ENCODE measurements around the gene FAM114A2. TPM values are rescaled to one million over a fixed set of nuclear protein-coding genes. Genes with fewer than 3 reads are reported as not detected.

Gene FAM114A2
- total and polyA plus RNA-seq, 4 donors: 5.4 to 18.3 (median 11.6) TPM

DNA sequence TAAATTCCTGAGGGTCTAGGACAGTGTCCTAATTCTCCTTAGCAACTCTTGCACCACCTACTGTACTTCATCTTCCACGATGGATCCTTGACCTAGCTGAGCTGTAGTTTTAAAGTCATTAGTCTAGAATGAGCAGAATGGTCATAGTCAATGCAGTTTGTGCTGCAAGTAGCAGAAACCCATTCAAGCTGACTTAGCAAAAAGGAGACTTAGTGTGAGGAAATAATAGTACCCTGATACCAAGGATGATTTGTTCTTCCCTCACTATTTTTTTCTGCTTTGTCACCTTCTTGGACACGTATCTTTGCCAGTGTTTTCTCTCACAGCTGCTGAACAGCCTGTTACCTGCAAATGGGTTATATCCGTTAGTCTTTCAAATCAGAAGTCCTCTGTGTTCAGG lies 5.4 kb upstream of the FAM114A2 start:
- 85% methylated on average over 3 of the region's 3 CpGs for WGBS

More for the DNA sequence above, 5.4 kb upstream of the FAM114A2 start:
- DNase-seq (ENCODE audit: low spot score): no peak
- Histone ChIP-seq H3K36me3 (ENCODE audit: control insufficient read depth in 4 of 4, insufficient read depth in 3 of 4, low read depth in 1 of 4, low read length in 3 of 4) (no peaks in the 10 kb centered on the region), H3K4me1 (ENCODE audit: control insufficient read depth in 4 of 4, insufficient read depth in 4 of 4, low read length in 3 of 4) (peaks cover 0 to 9% (median 7%) of the 10 kb centered on the region in 4 donors), H3K27me3 (ENCODE audit: control insufficient read depth in 4 of 4, insufficient read depth in 4 of 4, low read length in 3 of 4) (no peaks in the 10 kb centered on the region), H3K4me3 (ENCODE audit: low read depth in 1 of 3, low read length in 3 of 3) (no peak overlapping the region), H3K27ac (ENCODE audit: low read depth in 1 of 2, low read length in 2 of 2) (no peak overlapping the region), H3K9me3 (ENCODE audit: control insufficient read depth in 4 of 4, low read length in 3 of 4) (no peaks in the 10 kb centered on the region), H3K9ac (ENCODE audit: low read depth in 1 of 2, low read length in 2 of 2) (no peak overlapping the region)
- TF ChIP-seq YY1 (IDR thresholded peaks at IDR 0.05): no peak
- TF ChIP-seq, protein P1, sequence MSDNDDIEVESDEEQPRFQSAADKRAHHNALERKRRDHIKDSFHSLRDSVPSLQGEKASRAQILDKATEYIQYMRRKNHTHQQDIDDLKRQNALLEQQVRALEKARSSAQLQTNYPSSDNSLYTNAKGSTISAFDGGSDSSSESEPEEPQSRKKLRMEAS (IDR thresholded peaks at IDR 0.05): no peak
- no peak for TF ChIP-seq FOXA1 (IDR thresholded peaks at IDR 0.05)
- TF ChIP-seq RAD21 (IDR thresholded peaks at IDR 0.05): no peak
- TF ChIP-seq TAF1 (conservative IDR thresholded peaks at IDR 0.05): no peak
- no peak for TF ChIP-seq EGR1 (IDR thresholded peaks at IDR 0.05; ENCODE audit: low read depth in 2 of 2)
- no peak for TF ChIP-seq HNF4G (IDR thresholded peaks at IDR 0.05)
- no peak for TF ChIP-seq SP1 (IDR thresholded peaks at IDR 0.05)
- TF ChIP-seq, protein P2, sequence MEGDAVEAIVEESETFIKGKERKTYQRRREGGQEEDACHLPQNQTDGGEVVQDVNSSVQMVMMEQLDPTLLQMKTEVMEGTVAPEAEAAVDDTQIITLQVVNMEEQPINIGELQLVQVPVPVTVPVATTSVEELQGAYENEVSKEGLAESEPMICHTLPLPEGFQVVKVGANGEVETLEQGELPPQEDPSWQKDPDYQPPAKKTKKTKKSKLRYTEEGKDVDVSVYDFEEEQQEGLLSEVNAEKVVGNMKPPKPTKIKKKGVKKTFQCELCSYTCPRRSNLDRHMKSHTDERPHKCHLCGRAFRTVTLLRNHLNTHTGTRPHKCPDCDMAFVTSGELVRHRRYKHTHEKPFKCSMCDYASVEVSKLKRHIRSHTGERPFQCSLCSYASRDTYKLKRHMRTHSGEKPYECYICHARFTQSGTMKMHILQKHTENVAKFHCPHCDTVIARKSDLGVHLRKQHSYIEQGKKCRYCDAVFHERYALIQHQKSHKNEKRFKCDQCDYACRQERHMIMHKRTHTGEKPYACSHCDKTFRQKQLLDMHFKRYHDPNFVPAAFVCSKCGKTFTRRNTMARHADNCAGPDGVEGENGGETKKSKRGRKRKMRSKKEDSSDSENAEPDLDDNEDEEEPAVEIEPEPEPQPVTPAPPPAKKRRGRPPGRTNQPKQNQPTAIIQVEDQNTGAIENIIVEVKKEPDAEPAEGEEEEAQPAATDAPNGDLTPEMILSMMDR (IDR thresholded peaks at IDR 0.05; ENCODE audit: low read depth, low read length, missing input control): no peak
- TF ChIP-seq, protein P3, sequence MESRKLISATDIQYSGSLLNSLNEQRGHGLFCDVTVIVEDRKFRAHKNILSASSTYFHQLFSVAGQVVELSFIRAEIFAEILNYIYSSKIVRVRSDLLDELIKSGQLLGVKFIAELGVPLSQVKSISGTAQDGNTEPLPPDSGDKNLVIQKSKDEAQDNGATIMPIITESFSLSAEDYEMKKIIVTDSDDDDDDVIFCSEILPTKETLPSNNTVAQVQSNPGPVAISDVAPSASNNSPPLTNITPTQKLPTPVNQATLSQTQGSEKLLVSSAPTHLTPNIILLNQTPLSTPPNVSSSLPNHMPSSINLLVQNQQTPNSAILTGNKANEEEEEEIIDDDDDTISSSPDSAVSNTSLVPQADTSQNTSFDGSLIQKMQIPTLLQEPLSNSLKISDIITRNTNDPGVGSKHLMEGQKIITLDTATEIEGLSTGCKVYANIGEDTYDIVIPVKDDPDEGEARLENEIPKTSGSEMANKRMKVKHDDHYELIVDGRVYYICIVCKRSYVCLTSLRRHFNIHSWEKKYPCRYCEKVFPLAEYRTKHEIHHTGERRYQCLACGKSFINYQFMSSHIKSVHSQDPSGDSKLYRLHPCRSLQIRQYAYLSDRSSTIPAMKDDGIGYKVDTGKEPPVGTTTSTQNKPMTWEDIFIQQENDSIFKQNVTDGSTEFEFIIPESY (IDR thresholded peaks at IDR 0.05): no peak
- no peak for TF ChIP-seq RXRA (IDR thresholded peaks at IDR 0.05)
- TF ChIP-seq, protein P4, sequence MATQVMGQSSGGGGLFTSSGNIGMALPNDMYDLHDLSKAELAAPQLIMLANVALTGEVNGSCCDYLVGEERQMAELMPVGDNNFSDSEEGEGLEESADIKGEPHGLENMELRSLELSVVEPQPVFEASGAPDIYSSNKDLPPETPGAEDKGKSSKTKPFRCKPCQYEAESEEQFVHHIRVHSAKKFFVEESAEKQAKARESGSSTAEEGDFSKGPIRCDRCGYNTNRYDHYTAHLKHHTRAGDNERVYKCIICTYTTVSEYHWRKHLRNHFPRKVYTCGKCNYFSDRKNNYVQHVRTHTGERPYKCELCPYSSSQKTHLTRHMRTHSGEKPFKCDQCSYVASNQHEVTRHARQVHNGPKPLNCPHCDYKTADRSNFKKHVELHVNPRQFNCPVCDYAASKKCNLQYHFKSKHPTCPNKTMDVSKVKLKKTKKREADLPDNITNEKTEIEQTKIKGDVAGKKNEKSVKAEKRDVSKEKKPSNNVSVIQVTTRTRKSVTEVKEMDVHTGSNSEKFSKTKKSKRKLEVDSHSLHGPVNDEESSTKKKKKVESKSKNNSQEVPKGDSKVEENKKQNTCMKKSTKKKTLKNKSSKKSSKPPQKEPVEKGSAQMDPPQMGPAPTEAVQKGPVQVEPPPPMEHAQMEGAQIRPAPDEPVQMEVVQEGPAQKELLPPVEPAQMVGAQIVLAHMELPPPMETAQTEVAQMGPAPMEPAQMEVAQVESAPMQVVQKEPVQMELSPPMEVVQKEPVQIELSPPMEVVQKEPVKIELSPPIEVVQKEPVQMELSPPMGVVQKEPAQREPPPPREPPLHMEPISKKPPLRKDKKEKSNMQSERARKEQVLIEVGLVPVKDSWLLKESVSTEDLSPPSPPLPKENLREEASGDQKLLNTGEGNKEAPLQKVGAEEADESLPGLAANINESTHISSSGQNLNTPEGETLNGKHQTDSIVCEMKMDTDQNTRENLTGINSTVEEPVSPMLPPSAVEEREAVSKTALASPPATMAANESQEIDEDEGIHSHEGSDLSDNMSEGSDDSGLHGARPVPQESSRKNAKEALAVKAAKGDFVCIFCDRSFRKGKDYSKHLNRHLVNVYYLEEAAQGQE (IDR thresholded peaks at IDR 0.05): no peak
- TF ChIP-seq GABPA (IDR thresholded peaks at IDR 0.05 in 1 of 2, conservative IDR thresholded peaks at IDR 0.05 in 1 of 2): no peak
- no peak for TF ChIP-seq NR2F2 (IDR thresholded peaks at IDR 0.05)
- TF ChIP-seq, protein P5, sequence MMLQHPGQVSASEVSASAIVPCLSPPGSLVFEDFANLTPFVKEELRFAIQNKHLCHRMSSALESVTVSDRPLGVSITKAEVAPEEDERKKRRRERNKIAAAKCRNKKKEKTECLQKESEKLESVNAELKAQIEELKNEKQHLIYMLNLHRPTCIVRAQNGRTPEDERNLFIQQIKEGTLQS (IDR thresholded peaks at IDR 0.05): no peak
- no peak for TF ChIP-seq HNF4A (conservative IDR thresholded peaks at IDR 0.05)
- TF ChIP-seq FOXA2 (IDR thresholded peaks at IDR 0.05): no peak
- TF ChIP-seq JUND (IDR thresholded peaks at IDR 0.05): no peak

All from liver (tissue), 9 donors.